Glomerular visceral epithelial cell (primary cell): Measurements from ENCODE around the gene GPSM1.
"Not testable (repeated sequence)": the region's sequence is repeated elsewhere in the genome, so short reads cannot be mapped to it uniquely, and the experiment has no call there.

Experiments used
- DNase-seq: peaks from one replicate; pipeline ENCODE4 v3.0.0-alpha.2; 2016; ENCODE audit errors: extremely low spot score

Gene GPSM1

DNA sequence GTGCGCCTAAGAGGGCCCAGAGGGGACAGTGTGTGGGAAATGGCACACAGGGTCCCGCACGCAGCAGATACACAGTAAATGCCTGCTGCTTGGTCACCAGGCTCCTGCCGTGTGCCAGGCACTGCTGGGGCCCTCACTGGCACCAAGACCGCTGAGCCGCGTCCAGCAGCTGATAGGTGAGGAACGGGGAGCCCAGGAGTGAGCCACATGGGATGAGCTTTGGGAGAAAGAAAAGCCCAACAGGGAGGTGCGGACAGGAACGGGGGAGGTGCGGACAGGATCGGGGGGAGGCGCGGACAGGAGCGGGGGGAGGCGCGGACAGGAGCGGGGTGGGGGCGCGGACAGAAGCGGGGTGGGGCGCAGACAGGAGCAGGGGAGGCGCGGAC is 16.5 kb downstream of the GPSM1 start:
- no peak for DNase-seq

- no peak for DNase-seq
Observed at GRCh38 chr9:136344544-136345280, 17.4 kb downstream of the GPSM1 start.

GRCh38 chr9:136345281-136346156 is 18.2 kb downstream of the GPSM1 start:
- peak; percentile 54 for DNase-seq

GRCh38 chr9:136346157-136346481 is 18.8 kb downstream of the GPSM1 start:
- DNase-seq, result no peak

DNA sequence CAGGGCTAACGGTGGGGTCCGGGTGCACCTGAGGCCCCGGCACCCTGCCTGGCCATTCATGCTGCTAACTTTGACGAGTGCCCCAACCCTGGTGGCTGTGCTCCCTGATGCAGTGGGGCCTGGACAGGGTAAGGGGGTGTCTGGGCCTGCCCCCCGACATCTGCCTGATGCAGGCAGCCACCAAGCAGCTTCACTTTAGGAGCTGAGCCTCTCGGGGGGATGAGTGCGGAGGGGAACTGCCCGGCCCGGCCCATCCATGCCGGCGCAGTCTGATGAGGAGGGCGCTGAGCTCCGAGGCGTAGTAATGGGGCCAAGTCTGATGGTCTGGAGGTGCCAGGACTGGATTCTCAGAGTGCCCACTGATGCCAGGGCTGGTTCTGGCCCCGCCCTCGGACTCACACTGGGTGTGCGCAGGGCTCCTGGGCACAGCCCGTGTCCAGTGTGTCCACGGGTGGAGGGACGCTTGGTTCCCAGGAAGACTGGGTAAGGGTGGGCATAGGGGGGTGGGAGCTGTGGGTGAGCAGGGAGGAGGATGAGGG is 19.7 kb downstream of the GPSM1 start:
- no peak for DNase-seq

DNA sequence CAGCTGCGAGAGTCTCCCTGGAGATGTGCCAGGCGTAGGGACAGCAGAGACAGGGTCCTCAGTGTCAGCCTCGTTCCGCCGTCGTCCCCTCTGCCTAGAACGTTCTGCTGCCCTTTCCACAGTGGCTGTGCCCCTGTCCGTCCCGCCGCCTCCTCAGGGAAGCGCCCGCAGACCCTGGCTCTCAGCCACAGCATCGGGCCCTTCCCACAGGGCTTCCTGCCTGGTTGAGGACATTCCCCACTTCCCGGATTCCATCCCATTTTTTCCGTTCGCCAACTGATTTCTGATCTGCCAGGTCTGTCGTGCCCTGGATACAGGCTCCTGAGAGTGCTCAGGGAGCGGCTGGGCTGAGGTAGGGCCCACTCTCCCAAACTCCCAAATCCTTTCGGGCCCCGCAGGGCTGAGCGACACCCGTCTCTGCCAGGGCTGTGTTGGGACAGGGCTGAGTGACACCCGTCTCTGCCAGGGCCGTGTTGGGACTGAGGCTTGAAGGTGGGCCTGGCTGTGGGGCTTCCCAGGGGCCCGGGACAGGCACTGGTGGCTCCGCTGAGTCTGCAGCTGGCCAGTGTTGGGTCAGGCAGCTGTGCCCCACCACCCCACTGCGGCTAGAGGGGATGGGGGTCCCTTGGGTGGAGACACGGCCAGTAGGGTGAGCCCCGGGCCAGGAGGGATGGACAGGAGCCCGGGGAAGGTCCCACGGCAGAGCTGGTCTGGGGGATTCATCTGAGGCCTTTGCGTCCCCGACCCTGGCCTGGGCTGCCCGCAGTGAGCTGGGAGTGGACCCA is 20.3 kb downstream of the GPSM1 start:
- no peak for DNase-seq

DNA sequence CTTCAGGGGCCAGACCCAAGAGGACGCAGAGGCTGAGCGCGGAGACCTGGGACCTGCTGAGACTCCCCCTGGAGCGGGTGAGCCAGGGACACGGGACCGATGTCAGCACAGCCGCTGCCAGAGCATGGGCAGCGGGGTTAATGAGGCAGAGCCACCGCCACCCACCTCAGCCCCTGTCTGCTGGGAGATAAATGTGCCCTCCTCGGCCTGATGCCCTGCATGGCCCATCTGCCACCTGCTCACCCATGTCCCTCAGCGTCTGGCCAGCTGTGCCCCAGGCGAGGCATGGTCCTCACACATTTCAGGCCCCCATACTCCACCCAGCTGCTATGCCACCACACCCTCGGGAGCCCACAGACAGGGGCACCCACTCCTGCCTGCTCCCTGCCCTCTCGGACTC is 21.4 kb downstream of the GPSM1 start:
- DNase-seq, result no peak

- no peak for DNase-seq
Observed at GRCh38 chr9:136349546-136349945, 22.2 kb downstream of the GPSM1 start.

DNA sequence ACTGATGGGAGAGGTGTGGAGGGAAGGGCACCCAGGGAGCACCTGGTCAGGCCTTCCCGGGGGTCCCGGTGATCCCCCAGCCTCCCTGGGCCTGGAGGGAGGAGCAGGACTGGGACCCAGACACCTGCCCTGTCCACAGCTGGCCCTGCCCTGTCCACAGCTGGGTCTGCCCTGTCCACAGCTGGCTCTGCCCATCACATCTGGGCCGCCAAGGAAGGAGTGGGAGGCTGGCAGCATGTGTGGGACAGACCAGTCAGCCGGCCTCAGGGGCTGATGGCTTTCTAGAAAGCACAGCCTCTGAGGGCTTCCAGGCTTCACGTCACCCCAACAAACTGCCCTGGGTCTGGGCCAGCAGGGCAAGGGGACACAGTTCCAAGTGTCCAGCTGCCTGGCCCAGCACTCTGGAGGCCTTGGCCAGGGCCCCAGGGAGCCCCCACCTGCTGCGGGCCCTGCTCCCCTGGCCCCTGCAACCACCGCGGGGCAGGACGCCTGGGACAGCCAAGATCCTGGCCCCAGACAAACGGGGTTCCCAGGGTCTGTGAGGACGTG is 24.0 kb downstream of the GPSM1 start:
- no peak for DNase-seq

DNA sequence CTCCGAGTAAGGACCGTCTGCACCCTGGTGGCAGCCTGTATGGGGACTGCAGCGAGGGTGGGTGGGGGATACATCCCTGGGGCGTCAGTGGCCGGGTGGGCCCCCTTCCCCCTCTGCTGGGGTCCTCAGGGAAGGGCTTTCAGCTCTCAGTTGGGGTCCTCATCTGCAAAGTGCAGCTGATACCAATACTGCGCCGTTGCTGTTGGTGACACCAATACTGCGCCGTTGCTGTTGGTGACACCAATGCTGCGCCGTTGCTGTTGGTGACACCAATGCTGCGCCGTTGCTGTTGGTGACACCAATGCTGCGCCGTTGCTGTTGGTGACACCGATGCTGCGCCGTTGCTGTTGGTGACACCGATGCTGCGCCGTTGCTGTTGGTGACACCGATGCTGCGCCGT is 24.5 kb downstream of the GPSM1 start:
- DNase-seq, result not testable (repeated sequence)

DNA sequence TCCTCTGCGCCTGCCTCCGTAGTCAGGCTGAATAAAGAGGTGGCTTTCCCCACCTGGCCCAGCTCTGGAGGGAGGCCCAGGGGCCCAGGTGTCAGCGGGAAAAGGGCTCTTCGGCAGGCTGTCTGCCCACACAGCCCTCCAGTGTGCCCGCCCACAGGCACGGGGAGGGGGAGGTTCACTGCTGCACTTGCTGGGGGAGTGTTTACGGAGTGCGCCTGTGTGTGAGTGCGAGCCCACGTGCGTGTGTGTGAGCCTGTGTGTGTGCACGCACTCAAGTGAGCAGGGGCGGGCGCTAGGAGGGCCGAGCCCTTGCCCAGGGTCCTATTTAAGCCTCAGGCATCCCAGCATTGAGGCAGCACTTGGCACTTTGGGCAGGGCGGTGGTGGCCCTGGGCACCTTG is 25.3 kb downstream of the GPSM1 start:
- no peak for DNase-seq

DNA sequence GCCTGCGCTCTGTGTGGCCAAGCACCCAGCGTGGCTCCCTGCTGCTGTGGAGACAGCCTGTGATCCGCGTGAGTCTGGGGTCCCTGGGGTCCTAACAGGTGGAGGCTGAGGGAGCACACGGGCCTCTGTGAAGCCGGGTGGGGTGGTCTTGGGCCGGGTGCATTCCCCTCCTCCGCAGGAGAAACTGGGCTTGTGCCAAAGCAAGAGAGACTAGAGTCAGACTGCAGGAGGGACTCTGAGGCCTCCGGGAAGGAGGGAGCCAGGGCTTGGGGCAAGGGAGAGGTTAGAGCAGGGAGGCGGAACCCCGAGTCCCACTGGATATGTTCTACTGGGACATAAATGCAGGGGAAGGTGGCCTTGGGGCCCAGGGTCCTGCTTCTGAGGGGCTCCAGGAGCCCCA is 25.7 kb downstream of the GPSM1 start:
- DNase-seq, result no peak

GRCh38 chr9:136353757-136354488 is 26.6 kb downstream of the GPSM1 start:
- no peak for DNase-seq

DNA sequence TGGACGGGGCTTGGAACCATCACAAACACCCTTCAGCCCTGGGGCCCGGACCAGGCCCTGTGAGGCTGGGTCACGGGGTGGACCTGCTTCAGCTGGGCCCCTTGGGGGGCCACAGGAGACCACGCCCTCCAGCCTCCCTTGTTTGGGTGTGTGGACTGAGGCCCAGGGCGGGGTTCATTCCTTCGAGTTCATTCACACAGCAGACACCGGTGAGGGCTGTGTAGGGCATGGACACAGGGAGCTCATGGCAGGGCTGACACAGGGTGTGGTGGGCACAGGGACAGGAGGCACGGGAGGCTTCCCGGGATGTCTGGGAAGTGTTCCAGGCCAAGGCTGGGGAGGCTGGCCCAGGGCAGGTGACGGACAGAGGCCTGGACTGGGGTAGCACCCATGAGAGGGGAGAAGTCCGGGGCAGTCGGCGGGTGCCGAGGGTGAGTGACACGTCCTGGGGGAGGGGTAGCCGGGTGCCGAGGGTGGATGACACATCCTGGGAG is 27.3 kb downstream of the GPSM1 start:
- peak; percentile 54 for DNase-seq

- no peak for DNase-seq
Observed at GRCh38 chr9:136355616-136356557, 28.5 kb downstream of the GPSM1 start.

DNA sequence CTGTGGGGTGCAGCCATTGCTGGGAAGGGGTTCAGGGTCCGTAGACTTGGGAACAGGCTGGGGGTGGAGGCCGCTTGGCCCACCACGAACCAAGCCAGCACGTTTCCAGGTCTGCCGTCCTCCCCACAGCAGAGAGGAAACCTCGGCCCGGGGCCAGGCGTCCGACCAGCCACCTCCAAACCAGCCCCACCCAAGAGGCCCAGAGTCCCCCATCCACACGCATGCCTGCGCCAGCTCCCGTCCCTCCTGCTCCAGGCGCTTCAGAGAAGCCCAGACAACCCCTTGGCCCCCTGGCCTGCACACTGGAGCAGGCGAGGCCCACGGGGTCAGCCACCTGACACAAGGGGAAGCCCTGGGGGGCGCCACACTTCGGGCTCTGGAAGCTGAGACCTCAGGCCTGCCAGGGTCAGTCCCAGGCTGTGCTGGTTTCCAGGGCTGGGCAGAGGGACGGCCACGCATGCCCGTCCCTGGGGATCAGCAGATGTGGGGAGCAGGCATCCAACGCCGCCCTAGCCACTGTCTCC is 29.9 kb downstream of the GPSM1 start:
- DNase-seq, result no peak

DNA sequence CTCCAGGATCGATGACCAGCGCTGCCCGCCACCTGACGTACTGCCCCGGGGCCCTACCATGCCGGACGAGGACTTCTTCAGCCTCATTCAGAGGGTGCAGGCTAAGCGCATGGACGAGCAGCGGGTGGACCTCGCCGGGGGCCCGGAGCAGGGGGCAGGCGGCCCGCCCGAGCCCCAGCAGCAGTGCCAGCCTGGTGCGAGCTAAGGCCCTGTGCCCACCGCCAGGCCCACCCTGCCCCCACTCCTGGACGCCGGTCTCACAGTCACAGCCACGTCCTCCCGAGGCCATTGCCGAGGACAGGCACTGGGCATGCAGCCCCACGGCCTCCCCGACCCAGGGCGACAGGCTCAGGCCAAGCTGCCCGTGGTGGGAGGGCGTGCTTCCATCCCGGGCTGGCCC is 30.7 kb downstream of the GPSM1 start:
- no peak for DNase-seq

DNA sequence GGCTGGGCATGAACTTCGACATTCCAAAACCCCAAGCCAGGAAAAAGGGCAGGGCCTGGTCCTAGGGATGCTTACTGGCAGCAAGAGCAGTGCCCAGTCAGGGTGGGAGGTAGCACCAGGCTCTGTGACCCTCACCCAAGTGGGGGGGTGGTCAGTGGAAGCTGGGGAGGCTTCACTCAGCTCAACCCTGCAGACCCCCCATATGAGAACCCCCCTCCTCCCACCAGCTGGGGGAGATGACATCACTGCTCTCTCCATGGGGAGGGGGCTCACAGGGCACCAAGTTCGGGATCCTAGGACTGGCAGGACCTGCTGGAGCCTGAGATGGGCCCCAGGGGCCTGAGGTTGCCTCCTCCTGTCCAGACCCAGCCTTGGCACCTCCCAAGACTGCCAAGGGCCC is 31.5 kb downstream of the GPSM1 start:
- DNase-seq, result no peak
